HG03439 (cell line): ENCODE measurements around the gene MORN4.
"Not testable (repeated sequence)": the region's sequence is repeated elsewhere in the genome, so short reads cannot be mapped to it uniquely, and the experiment has no call there.

ENCODE experiments used
- ATAC-seq: cut with Tn5 transposase; IDR thresholded peaks from one replicate; pipeline ENCODE4 v1.9.1; 2021; ENCODE audit warnings: mild to moderate bottlenecking, moderate library complexity; ENCODE audit not compliant: unreplicated experiment

Gene MORN4

DNA sequence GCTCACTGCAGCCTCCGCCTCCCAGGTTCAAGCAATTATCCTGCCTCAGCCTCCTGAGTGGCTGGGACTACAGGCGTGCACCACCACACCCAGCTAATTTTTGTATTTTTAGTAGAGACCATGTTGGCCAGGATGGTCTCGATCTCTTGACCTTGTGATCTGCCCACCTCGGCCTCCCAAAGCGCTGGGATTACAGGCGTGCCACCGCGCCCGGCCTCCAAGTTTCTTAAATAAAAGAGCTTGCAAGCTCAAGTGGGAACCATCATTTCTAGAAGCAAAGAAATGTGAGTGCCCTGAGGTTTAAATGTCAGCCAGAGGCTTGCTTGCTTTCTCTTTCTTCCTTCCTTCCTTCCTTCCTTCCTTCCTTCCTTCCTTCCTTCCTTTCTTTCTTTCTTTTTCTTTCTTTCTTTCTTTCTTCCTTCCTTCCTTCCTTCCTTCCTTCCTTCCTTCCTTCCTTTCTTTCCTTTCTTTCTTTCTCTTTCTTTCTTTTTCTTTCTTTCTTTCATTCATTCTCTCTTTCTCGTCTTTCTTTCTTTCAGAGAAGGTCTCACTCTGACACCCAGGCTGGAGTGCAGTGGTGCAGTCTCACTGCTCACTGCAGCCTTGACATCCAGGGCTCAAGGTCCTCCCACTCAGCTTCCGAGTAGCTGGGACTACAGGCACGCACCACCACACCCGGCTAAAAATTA, 9.3 kb upstream of the MORN4 start:
- not testable (repeated sequence) for ATAC-seq

GRCh38 chr10:97640868-97641811, 7.8 kb upstream of the MORN4 start:
- ATAC-seq = peak; percentile 33

GRCh38 chr10:97640174-97640867, 7.0 kb upstream of the MORN4 start, which contains the start of gene PI4K2A:
Gene PI4K2A (plus strand): TSS chr10:97640671. CDS start chr10:97640743, 72 bp downstream.
- ATAC-seq = peak; percentile 98

GRCh38 chr10:97639090-97639489, 5.8 kb upstream of the MORN4 start:
- ATAC-seq = not testable (repeated sequence)

DNA sequence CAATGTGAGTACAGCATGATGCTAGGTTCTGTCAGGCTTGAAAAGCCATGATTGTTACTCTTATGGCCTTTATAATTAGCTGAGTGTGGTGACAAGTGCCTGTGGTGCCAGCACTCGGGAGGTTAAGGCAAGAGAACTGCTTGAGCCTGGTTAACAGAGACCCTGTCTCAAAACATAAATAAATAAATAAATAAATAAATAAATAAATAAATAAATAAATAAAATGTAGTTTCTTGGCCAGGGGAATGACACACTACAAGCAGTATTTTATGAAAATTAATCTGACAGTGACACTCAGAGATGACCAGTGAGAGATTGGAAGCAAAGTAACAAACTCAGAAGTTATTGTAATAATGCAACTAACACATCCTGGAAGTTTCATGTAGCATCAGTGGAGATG, 2.3 kb upstream of the MORN4 start:
- ATAC-seq = no peak

- ATAC-seq = no peak
Measured at GRCh38 chr10:97633921-97634320, 621 bp upstream of the MORN4 start.

- no peak for ATAC-seq
Measured at GRCh38 chr10:97631098-97631497, 2.2 kb downstream of the MORN4 start.

DNA sequence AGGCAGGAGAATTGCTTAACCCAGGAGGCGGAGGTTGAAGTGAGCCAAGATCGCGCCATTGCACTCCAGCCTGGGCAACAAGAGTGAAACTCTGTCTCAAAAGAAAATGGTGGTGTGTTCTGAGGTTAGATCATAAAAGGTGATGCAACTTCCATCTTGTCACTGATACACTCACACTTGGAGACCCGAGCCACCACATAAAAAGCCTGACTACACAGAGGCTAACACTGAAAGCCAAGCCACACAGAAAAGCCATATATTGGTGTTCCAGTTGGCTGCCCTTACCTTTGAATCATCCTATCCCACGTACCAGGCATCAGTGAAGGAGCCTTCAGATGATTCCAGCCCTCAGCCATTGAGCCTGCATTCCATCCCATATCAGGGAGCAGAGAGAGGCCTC, 4.0 kb downstream of the MORN4 start:
- no peak for ATAC-seq

DNA sequence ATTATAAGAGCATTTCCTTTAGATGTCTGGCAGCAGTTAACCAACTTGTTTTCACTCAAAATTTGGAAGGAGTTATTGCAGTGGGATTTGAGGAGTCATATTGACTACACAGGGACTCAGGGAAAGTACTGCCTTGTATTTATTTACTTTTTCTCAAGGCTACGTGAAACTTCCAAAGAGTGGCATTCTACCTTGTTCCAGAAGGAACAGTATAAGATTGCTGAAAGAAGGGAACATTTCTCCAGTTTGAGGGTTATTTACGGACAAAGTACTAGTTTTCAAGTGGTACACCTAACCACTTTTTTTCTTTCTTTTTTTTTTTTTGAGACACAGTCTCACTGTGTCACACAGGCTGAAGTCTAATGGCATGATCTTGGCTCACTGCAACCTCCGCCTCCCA, 5.1 kb downstream of the MORN4 start:
- no peak for ATAC-seq

DNA sequence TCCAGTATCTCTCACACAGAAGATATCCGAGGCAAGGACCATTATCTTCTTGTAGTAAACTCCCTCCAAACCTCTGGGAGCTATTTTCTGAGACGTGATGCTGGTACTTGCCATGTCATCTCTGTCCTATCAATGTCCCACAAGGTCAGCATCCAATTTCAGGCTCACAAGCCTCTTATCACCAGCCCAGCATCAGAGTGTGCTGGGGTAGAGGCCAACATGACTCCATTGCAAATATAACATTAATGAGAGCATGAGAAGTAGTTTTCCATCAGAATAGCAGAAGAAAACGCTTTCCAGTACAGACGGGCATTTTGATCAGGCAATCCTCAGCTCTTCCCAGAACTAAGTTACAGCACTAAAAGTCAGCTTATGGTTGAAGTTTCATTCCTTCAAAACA, 5.6 kb downstream of the MORN4 start:
- ATAC-seq = no peak

DNA sequence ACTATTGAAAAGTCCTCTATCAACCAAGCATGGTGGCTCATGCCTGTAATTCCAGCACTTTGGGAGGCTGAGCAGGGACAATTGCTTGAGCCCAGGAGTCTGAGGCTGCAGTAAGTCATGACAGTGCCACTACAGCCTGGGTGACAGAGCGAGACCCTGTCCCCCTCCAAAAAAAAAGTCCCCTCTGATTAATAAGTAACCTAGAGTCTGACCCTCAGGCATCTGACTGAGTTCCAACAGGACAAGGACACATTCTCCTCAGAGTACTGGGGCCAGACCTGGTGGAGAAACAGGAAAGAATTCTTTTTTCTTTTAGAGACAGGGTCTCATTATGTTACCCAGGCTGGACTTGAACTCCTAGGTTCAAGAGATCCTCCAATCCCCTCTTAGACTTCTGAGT, 10.0 kb downstream of the MORN4 start:
- ATAC-seq = no peak

DNA sequence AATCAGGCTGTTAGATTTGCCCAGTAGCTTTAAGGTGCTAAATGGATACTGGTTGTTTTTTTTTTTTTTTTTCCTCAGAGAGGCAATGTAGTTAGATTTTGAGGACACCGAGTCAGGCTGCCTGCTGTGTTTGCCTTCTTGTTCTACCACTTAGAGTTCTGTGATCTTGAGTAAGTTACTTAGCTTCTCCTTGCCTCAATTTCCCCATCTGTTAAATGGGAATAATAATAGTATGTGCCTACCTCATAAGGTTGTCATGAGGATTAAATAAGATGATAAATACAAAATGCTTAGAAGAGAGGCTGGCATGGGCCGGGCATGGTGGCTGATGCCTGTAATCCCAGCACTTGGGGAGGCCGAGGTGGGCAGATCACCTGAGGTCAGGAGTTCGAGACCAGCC, 14.6 kb downstream of the MORN4 start:
- no peak for ATAC-seq

GRCh38 chr10:97618285-97618684, 15.0 kb downstream of the MORN4 start:
- ATAC-seq = no peak

GRCh38 chr10:97612386-97612785, 20.9 kb downstream of the MORN4 start:
- ATAC-seq = no peak

DNA sequence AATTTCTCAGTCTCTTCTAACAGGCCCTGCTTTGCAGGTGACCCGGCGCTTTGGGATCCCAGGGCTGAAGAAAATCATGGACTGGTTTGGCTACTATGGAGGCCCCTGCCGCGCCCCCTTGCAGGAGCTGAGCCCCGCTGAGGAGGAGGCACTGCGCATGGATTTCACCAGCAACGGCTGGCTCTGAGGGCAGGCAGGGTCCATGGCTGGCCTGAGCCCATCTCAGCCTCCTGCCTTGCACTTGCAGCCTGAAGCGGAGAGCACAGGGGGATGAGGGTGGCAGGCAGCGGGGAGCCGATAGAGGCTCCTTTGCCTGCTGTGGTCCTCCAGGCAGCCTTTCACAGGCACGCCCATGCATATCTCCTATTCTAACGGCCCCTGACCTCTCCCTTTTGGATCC, 21.8 kb downstream of the MORN4 start:
- ATAC-seq = no peak

DNA sequence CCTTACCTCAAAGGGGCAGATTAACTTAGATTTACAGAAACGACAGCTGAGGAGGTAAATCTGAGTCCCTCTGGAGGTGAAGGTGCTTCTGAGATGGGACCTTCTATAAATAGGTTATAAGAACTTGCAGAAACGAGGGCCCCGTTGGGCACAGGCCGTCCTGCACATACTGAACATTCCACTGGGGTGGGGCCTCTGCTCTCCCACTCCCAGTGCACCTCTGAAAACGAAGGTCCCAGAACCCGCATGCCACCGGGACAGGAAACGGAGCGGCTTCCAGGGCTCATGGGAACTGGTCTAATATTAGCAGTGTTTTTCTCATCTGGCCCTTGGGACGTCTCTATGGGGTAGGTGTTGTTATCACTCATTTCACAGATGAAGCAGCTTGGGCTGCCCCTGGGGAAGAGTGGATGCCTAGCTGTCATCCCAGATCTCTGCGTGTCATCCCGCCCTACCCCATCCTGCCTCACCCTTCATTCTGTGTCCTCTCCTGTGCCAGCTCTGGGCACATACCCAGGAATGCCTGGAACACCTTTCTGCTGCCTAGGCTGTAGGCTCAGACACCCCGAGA, 24.2 kb downstream of the MORN4 start:
- ATAC-seq = no peak

GRCh38 chr10:97607095-97607636, 26.1 kb downstream of the MORN4 start:
- no peak for ATAC-seq

GRCh38 chr10:97601268-97602215, 31.8 kb downstream of the MORN4 start:
- ATAC-seq = no peak

DNA sequence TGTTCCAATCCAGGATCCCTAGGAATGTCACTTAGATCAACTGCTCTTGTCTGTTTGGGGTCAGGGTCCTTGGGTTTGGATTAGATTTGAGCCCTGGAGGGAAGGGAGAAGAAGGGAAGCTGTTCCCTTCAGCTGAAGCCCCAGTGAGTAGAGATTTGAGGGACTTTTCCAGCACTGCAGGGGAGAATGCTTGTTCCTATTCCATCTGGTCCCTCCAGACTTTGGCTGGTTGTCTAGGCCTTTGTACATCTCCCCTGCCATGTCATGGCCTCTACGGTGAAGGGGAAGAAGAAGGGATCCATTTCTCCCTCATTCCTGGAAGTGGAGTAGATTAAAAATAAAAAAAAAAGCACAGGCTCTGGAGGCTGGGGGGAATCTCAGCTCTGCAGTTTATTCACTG, 32.7 kb downstream of the MORN4 start:
- ATAC-seq = no peak

DNA sequence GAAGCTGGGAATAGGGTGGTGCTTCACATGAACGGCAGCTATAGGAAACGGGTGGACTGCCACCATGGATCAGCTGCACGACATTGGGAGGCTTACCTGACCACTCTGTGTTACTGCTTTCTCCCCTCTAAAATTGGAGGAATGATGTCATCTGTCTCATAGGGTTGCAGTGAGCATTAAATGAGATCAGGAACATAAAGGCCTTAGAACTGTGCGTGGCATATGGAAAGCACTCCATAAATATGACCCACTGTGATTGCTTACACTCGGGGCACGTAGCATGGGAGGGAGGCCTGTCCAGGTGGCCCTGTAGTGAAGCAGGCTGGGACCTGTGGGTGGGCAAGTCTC, 34.1 kb downstream of the MORN4 start:
- ATAC-seq = no peak
